ENCODE measurements around the gene ANKRD39. TPM values are rescaled to one million over a fixed set of nuclear protein-coding genes. Genes with fewer than 3 reads are reported as not detected.

The ANKRD39 gene
- total and polyA plus RNA-seq, 2 of the 8 experiments (the other 6 are each of a cell fraction or from before 2014, with no cell fraction given): 18.5 to 21.3 TPM

- no peak for TF ChIP-seq HDAC2 (IDR thresholded peaks at IDR 0.05; ENCODE audit: borderline replicate concordance in 1 of 2, low read depth in 2 of 2, low read length in 2 of 2)
- TF ChIP-seq SRF (IDR thresholded peaks at IDR 0.05; ENCODE audit: low read depth, low read length): no peak
Measured at GRCh38 chr2:96897491-96898134, 39.8 kb upstream of the ANKRD39 start (continued).

Data from H1 (cell line).